ENCODE data around the gene THAP11.

THAP11 gene

GRCh38 chr16:67820608-67821259 lies 21.4 kb upstream of the THAP11 start:
- FAIRE-seq (no peak), DNase-seq (ENCODE audit: insufficient read length, low spot score) (no peak)
- TF ChIP-seq CTCF (IDR thresholded peaks at IDR 0.05; ENCODE audit: insufficient read depth, missing control alignments), result no peak

- no peak for TF ChIP-seq CTCF (IDR thresholded peaks at IDR 0.05; ENCODE audit: insufficient read depth, missing control alignments)
- no peak for DNase-seq (ENCODE audit: insufficient read length, low spot score)
- FAIRE-seq, result no peak
Observed at GRCh38 chr16:67822511-67822910, 19.6 kb upstream of the THAP11 start.

- DNase-seq (ENCODE audit: insufficient read length, low spot score), result no peak
- no peak for FAIRE-seq
- no peak for TF ChIP-seq CTCF (IDR thresholded peaks at IDR 0.05; ENCODE audit: insufficient read depth, missing control alignments)
Observed at GRCh38 chr16:67825119-67825518, 17.0 kb upstream of the THAP11 start.

GRCh38 chr16:67825906-67826305 lies 16.2 kb upstream of the THAP11 start:
- DNase-seq (ENCODE audit: insufficient read length, low spot score), result no peak
- no peak for TF ChIP-seq CTCF (IDR thresholded peaks at IDR 0.05; ENCODE audit: insufficient read depth, missing control alignments)
- no peak for FAIRE-seq

- DNase-seq (ENCODE audit: insufficient read length, low spot score) (no peak), FAIRE-seq (no peak)
- TF ChIP-seq CTCF (IDR thresholded peaks at IDR 0.05; ENCODE audit: insufficient read depth, missing control alignments), result no peak
Observed at GRCh38 chr16:67828651-67829050, 13.5 kb upstream of the THAP11 start.

GRCh38 chr16:67833030-67833414 lies 9.1 kb upstream of the THAP11 start:
- DNase-seq (ENCODE audit: insufficient read length, low spot score) (no peak), FAIRE-seq (no peak)

More at GRCh38 chr16:67833030-67833414, 9.1 kb upstream of the THAP11 start:
- TF ChIP-seq CTCF (IDR thresholded peaks at IDR 0.05; ENCODE audit: insufficient read depth, missing control alignments), result no peak
